NCI-H146 (cell line): ENCODE results near the gene SLC1A2.
A peak's percentile ranks its signal among the peaks of the same experiment; 100 is the strongest.

ENCODE experiments used
- DNase-seq: peaks from one replicate; lab custom pipeline; 2025; lab: John Stamatoyannopoulos, UW

Gene SLC1A2

DNA sequence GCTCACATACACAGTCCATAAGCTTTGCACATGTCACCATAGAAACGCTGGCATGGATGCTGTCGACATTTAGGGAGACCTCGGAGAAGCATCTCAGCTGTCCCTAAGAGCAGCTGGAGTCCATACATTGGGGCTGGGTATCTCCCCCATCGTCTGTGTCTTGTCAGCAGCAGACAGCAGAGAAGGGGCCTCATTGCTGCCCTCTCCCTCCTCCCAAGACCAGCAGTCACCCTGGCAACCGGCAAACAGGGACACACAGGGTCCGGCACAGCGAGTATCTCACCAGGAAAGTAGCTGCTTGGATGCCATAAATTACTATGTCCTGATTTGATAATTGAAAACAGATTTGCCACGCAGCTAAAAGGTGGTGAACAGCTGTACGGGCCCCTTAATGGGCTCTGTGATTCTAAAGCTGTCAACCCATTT, 196.0 kb downstream of the SLC1A2 start:
- DNase-seq: no peak

DNA sequence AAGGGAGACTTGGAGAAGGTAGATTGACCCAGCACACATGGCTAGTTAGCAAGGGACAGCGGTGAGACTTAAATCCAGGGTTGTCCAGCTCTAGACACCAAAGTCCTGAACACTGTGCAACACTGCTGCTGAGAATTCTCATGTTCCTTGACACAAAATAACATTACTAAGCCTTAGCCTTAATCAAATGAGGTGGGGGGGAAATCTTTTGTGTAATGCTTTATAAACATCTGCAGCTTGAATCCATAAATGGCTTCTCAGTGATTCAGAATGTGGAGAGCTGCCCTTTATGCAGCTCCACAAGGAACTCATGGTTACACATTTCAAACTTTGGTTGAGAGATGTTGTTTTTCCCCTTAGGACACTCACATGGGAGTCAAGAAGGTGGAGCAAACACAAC, 200.4 kb downstream of the SLC1A2 start:
- no peak for DNase-seq

DNA sequence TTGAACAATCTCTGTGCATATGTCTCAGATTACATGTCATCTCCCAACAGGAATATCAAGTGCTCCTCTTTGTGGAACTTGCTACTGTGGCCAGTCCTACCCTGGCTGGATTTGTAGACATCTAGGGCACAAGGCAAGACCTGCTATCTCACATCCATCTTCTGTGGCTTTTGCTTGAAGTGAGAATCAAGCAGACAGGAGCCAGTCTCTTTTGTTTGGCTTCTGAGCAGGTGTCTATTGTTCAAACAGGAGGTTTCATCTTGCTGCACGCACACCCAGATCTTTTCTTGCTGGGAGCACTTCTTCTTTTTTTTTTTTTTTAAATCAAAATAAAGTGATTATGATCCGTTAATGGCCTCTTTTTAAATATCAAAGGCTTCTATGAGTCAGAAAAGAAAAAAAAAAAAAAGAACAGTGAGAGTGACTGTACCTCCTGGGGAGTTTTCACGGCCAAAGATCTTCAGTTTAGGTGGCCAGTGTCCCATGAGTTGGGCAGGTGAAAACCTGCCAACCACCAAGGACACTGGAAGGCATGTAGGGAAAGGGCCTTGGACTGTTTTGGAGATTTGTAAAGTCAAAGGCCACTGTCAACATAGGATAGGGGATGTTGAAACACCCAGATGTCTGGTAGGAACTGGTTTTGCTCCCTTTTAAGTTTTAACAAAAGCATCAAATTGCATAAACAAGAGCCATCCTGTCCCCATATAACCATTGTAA, 202.2 kb downstream of the SLC1A2 start:
- DNase-seq: peak; percentile 48

DNA sequence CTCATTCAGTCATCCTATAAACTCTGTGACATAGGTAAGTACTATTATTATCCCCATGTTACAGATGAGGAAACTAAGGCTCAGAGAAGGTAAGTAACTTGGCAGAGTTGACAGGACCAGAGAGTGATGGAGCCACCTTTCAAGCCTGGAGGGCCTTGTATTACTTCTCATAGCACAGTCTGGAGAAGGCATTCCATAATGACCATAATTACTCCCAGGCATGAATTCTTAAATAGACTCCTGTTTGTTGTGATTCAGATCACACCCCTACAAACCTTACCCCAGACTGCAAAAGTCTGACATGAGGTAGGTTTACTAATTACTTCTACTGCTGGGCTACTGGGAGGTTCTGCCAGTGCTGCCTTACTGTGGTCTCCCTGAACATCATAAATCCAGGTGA, 203.4 kb downstream of the SLC1A2 start:
- DNase-seq: no peak

DNA sequence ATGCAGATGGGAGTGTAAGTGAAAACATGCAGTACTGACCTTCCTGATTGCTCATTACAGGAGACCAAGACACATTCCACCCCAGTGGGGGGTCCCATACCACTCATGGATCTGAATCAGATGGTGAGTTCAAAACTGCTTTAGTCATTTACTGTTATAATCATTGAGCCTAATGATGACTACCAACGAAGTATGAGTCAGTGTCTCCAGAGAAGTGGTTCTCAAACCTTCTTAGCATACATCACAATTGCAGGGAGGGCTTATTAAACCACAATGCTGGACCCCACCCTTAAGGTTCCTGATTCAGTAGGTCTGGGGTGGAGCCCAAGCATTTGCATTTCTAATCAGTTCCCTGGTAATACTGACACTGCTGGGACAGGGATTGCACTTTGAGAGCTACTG, 204.6 kb downstream of the SLC1A2 start:
- no peak for DNase-seq

DNA sequence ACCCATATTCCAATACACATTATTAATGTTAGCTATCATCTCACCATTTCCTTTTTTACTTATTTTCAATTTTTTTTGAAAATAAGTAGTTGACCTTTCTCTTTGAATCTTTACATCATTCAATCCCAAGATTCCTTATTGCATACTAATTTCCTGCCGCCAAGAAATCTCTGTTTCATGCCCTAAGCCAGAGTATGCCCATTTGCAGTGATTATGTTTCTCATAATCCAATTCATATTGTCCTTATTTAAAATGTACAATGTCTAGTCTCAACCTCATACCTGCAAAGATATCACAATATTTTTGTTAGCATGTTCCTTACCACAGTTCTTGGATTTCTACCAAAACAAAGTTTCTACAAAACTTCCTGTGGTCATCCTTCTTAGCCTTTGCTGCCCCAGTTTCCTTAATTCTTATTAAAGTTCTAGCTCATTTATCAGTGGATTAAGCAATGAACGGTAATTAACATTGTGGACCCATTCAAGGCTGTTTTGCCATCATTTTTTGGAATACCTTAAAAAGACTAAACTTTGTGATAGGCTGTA, 205.1 kb downstream of the SLC1A2 start:
- no peak for DNase-seq

DNA sequence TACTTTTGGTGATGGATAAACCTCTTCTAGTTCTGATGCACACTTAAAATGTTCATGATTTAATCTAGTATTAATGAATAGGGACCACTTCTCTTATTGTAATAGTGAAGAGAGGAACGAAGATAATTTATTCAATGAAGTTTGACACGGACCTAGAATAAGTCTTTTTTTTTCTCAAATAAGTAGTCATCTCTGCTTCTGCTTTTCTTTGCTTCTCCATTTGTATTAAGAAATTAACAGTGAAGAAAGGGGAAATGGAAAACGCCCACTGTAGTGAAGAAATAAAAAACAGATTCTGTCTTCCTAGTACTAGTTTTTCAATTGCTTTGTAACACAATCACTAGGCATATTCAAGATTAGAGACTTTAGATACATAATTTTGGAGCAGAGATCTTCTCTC, 207.4 kb downstream of the SLC1A2 start:
- no peak for DNase-seq

DNA sequence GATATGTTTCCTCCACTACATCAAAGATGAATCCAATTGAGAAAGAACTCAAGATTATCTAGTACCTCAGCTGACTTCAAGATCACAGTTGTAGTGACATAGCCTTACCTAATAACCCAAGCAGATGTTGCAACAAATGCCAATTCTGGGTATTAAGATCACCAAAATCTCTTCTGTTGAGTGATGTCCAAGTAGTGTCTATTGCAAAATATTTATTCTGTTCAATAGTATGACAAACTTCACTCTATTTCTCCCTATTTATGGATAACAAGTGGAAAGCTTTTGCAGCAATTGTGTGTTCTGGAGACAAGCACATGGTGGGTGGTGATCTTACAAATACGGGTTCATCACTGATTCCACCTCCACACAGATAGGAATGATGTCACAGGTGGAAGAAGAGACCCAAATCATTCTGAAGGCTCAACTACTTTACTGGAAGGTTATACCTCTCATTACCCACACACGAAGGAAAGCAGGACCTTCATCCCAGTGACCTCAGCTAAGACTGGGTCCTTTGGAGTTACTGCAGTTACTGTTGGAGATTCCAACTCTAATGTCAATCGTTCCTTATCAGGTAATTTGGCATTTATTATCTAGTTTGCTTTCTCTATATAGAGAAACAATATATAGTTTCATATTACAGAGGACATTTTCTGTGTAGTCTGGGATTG, 208.3 kb downstream of the SLC1A2 start:
- DNase-seq: no peak

DNA sequence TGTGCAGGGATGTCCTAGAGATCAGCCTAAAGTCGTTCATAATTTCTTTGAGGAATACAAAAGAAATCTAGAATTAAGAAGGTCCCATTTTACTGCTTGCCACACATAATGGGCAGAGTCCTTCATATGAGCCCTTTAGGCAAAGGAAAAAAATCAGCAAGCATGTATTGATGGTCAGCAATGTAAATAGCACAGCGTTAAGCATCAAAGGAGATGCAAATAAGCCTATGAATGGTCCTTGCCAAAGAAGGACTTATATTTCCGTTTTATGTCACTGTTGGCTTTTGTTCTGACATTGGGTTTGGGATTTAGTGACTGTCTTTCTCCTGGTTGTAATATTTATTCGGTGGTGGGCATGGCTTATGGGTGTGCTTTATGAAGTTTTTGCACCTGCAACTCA, 210.6 kb downstream of the SLC1A2 start:
- no peak for DNase-seq

DNA sequence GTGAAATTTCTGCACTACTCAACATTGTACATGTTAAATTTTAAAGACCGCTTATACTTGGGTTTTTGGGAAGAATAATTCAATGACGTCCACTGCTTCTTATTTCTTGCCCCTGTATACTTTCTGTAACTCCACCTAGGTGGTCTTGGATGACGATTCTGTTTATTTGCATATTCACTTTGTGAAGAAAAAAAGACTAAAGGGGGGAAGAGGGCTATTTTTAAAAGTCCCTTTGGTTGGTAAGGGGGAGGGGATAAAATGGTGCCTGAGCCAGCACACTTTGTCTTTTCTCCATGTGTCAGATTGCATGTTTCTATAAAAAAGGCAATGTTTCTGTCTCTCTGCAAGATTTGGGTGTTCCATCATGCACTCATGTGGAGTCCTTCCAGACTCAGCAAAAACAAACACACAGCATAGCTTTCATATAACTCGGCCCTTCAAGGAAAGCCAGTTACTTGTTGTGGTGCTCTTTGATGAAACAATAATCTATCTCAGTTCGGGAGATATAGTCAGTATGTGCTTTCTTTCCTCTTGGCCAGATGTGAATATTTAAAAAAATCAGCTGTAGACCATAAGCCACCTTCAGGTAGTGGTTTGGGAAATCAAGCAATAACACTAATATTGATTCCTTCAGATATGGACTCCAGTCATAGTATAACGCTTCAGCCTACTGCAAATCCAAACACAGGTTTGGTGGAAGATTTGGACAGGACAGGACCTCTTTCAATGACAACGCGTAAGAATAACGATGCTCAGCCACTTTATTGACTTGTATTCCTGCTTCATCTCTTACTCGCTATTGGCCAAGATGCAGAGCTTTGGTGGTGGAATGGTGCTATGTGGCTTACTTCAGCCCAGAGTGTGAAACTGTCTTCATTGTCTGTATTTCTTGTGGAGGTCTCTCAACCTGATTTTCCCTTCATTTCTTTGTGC, 211.6 kb downstream of the SLC1A2 start:
- no peak for DNase-seq

DNA sequence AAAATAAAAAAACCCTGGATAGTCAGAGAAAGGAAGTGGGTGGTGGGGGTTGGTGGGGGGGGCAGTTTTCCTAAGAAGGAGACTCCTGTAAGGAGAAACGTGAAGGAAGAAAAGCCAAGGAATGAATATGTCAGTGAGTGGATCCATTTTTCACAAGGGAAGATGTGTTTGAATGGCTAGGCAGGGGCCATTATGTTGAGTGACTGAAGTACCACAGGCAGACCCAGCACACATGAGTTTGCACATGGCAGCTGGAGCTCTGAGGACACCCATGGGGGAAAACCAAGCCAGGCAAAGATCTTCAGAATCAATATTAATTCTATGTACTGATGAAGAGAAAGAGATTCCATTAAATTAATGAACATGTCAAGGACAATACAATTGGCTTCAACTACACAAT, 212.7 kb downstream of the SLC1A2 start:
- DNase-seq: no peak

DNA sequence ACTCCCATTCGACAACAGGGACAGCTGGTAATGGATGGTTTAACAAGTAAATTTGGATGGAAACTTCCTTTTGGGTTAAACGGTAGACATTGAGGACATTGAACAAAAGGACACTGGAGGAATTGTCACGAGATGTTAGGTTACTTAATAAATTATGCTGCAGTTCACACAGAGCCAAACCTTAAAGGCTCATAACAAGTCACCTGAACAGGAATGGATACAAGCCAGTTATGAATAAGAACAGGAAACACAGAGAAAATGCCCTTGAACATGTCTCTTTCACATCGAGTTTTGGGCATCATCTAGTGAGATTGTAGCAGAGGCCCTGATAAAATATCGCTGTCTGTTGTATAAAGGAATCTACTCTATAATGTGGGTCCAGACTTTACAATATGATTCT, 214.7 kb downstream of the SLC1A2 start:
- DNase-seq: no peak
